ENCODE results near the gene VCAM1. TPM values are rescaled to one million over a fixed set of nuclear protein-coding genes. Genes with fewer than 3 reads are reported as not detected.
"Not testable (repeated sequence)": the region's sequence is repeated elsewhere in the genome, so short reads cannot be mapped to it uniquely, and the experiment has no call there.

VCAM1 gene
- total RNA-seq, result 0.10 and 0.22 TPM in 2 replicates

GRCh38 chr1:100719490-100719889 lies at the start of gene VCAM1:
TSS of gene VCAM1 (plus strand) at chr1:100719742. CDS start at chr1:100719861, 119 bp downstream.
- intact Hi-C loops (cut with micrococcal nuclease), result no loop called here

GRCh38 chr1:100670083-100670482 lies 49.5 kb upstream of the VCAM1 start:
- intact Hi-C loops (cut with micrococcal nuclease), result no loop called here

- intact Hi-C loops (cut with micrococcal nuclease), result no loop called here
Measured at GRCh38 chr1:100671601-100672000, 47.9 kb upstream of the VCAM1 start.

DNA sequence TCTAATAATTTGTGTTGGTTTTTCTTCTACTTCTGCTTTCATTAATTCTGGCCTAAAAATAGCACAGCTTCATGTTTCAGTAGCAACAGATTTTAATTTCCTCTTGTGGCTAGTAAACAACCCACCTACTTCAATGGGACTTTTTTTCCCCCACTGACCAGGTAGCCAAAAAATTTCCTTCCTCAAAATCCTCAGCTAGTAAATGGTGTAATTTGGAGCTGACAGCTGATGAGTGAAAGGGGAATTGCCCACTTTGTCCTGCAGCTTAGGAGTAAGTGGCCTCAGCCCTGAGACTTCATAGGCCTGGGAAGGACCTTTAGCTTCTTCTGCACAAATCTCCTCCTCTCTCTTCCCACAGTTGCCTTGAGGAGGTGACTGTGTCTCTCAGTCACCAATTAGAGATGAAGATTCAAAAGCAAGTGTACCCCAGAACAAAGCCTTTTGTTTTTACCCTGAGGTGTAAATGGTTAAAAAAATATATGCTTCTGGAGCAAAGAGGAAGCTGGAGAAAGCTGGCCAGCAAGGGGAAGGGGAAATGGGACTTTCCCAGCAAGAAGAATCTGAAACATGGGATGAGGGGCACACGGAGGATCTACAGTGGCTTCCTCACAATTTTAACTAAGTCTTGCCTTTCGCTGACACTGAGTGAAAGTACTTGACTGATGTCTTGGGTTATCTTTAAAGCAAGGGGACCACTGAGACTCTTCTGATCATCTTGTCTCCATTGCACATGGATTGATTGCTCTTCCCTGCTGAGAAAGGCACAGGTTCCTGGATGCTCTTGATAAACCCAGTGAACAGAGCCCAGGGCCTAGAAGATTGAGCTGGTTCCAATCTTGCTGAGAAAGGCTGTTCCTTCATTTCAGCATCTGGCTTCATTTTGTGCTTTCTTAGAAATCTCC lies 35.8 kb upstream of the VCAM1 start:
- intact Hi-C loops (cut with micrococcal nuclease), result no loop called here

- intact Hi-C loops (cut with micrococcal nuclease), result no loop called here
Measured at GRCh38 chr1:100699744-100700143, 19.8 kb upstream of the VCAM1 start.

DNA sequence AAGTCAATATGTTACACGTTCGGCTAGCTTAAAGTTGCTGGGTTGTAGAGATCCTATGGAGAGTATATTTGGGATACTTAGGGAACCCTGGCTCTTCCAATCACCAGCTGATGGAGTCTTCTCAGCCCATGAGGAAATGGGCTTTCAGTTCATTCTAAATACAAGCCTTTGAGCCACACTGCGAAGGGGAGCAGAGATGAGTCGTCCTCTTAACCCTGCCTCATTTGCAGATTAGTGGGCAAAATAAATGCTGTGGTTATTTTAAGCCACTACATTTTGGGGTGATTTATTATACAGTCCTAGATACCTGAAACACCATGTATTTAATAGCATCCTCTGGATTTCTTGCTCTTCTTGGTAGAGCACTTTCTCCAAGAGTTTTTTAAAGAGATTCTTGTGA lies 19.0 kb upstream of the VCAM1 start:
- intact Hi-C loops (cut with micrococcal nuclease), result no loop called here

- intact Hi-C loops (cut with micrococcal nuclease), result no loop called here
Measured at GRCh38 chr1:100703052-100703451, 16.5 kb upstream of the VCAM1 start.

DNA sequence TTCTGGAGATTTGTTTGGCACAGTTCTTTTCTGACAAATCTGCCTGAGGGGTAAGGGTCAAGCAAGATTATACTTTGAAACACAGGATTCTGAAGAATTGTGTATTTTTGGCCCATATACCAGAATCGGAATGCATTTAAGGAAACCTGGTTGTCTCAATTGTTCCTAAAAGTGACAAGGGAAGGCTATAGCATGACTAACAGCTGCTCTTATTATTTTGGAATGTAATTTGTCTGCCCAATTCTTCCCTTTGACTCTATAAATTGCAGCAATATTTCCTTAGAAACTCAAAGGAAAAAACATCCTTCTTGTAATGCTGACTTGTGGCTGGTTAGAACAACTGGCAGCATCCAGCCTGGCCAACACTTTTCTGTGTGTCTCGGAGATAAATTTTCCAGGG lies 15.8 kb upstream of the VCAM1 start:
- intact Hi-C loops (cut with micrococcal nuclease), result no loop called here

DNA sequence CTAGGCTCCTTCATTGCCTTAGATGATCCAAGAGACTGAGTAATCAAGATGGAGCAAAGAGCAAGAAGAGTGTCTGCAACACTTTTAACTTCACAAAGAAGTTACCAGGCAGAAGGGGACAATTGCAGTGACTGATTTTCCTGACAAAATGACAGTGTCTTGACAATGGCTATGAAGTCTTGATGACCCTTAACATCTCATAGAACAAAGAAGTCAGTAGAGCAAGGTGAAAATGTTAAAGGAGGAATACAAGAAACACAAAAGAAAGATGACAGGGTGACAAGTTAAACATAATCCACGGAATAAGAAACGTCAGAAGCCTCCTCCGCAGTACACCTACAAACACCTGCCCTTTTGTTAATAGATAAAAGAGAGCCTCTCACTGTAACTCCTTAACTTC lies 15.1 kb upstream of the VCAM1 start:
- intact Hi-C loops (cut with micrococcal nuclease), result no loop called here

DNA sequence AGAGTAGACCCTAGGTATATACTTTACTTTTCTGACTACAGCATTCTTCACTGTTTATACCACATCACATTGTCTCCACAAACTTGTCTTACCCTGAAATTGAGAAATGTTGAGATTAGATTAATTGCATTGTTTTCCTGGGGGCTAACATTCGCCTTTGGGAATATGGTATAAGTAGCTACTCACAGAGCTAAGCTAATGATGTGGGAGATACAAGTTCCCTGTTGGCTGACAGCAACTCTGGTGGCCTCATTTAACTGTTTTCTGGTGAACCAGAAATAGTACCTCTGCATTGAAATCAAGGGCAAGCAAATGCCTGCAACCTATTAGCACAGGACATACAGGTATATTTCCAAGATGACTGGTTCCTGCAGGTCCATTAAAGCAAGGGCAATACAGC lies 13.2 kb upstream of the VCAM1 start:
- intact Hi-C loops (cut with micrococcal nuclease), result no loop called here

DNA sequence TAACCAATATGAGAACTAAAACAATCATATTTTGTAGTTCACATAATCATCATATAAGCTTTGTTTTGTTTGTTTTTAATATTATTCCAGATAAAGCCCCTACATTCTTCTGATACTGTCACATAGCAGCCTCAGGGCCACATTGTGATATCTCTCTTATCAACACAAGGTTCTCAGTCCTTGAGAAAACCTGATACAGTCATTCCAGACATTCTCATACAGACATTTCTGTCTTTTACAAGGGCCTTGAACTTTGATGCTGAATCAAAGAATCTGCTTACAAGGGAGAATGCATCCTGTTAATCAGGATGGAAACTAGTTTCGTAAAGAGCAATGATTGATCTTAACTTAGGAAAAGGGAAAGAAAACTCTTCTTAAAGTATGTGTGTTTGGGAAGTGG lies 12.7 kb upstream of the VCAM1 start:
- intact Hi-C loops (cut with micrococcal nuclease), result no loop called here

DNA sequence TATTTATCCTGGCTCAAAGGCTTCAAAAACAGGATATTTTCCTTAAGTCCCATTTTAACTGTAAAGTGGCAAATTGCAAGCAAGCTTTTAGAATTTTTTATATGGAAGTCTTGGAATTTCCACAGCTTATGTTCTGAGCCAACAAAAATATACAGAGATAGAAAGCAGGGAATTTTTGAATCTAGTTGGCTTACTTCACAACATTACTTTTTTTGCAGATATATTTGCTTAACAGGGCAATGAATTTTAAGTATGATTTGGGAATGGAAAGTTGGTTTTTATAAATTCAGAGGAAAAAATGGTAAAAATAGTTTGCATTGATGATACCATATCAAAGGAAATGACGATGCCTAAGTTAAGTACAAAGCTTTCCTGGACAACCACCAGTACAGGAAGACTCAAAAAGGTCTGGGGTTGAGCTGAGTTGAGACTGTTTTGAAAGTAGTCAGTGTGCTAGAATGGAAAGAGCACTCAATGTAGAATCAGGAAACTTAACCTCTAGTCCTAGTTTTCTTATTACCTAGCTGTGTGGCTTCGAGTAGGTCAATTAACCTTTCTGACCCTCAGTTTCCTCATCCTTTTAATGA lies 11.0 kb upstream of the VCAM1 start:
- intact Hi-C loops (cut with micrococcal nuclease), result no loop called here

- intact Hi-C loops (cut with micrococcal nuclease), result no loop called here
Measured at GRCh38 chr1:100710906-100711682, 8.4 kb upstream of the VCAM1 start.

- intact Hi-C loops (cut with micrococcal nuclease), result not testable (repeated sequence)
Measured at GRCh38 chr1:100713027-100713426, 6.5 kb upstream of the VCAM1 start.

- intact Hi-C loops (cut with micrococcal nuclease), result no loop called here
Measured at GRCh38 chr1:100713626-100714025, 5.9 kb upstream of the VCAM1 start.

GRCh38 chr1:100714599-100714998 lies 4.9 kb upstream of the VCAM1 start:
- intact Hi-C loops (cut with micrococcal nuclease), result no loop called here

GRCh38 chr1:100717218-100717617 lies 2.3 kb upstream of the VCAM1 start:
- intact Hi-C loops (cut with micrococcal nuclease), result no loop called here

GRCh38 chr1:100718581-100718980 lies 961 bp upstream of the VCAM1 start:
- intact Hi-C loops (cut with micrococcal nuclease), result no loop called here

DNA sequence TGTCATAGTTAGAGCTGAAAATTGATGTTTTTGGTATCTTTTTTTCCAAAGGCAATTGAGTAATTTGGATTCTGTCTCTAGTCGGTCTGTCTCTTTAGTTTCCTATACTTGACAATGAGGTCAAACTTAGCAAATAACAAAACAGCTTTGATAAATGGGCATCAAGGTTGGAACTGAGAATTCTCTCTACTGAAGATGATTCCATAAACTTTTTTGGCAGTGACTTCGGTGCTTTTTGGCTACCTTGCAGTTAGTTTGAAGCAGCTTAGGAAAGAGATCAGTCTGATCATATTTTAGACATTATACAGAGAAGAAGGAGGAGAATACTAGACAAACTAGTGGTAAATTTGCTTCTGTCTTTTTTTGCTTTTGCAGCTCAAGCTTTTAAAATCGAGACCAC lies 559 bp downstream of the VCAM1 start:
- intact Hi-C loops (cut with micrococcal nuclease), result no loop called here

GRCh38 chr1:100720751-100721150 lies 1.2 kb downstream of the VCAM1 start:
- intact Hi-C loops (cut with micrococcal nuclease), result no loop called here

DNA sequence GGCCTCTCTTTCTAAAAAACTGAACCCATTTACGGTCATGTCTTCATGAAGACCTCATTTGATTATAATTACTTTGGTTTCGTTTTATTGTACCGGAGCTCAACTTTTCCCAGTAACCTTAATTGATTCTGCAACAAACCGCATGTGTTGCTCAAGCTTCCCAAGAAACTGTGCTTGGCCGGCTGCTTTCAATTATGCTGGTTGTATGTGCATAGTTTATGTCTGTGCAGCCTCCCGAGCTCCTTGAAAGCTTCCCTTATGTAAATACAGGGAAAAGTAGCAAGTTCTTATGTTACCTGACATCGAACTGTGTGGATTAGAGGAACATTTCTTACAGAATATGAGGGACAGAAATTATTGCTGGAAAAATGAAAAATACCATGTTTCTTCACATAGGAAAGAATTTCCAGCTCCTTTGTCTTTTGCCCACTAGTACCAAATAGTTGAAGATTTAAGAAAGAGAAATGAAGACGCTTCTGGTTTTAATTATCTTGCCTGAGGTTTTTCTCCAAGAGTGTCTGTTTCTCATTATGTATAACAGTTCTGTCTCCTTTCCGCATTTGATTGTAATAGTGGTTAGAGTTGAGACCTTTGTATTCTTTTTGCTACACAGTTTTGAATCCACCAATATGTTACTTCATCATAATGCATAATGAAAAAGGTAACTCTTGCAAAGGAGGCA lies 2.1 kb downstream of the VCAM1 start:
- intact Hi-C loops (cut with micrococcal nuclease), result no loop called here

DNA sequence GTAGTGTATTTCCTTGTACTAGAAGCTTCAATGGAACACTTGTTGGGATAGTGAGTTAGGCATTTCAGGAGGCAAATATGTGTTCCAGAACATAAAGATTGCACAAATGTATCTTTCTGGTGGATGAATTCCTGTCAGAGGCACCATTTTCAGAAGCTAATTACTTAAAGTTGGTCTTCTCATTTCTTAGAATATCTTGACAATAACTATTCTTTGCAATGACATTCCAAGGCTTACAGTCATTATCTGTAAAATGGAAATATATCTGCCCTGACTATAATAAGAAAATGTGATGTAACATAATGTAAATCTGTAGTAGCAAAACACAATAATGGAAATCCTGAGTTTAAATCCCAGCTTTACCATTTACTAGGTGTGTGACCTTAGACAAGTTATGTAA lies 2.7 kb downstream of the VCAM1 start:
- intact Hi-C loops (cut with micrococcal nuclease), result no loop called here
